WTC11 (cell line): ENCODE measurements around the gene PUM1. TPM values are rescaled to one million over a fixed set of nuclear protein-coding genes. Genes with fewer than 3 reads are reported as not detected.

Experiments
- ATAC-seq: fragments of 200-7000 bp; cut with Tn5 transposase; 2 replicates; pipeline ENCODE4 v1.10.0; 2021; ENCODE audit warnings: mild to moderate bottlenecking, moderate library complexity
- CTCF ChIA-PET: fragments of 300-600 bp; sonication (Branson Sonifier 250); formaldehyde crosslinking; loops from one replicate; lab custom pipeline; 2021; ENCODE audit warnings: antibody characterized with exemption; lab: Charles Lee
- POLR2A ChIA-PET: fragments of 350-600 bp; sonication (Branson Sonifier 250); formaldehyde crosslinking; loops from one replicate; lab custom pipeline; 2021; ENCODE audit warnings: antibody characterized with exemption; lab: Charles Lee
- DNase-seq: peaks from one replicate; pipeline ENCODE4 v3.0.0; 2021; ENCODE audit warnings: low spot score
- H3K27ac Mint-ChIP-seq: 2 replicates; pipeline ENCODE4 v1.8.0; 2021; ENCODE audit warnings: mixed read lengths
- H3K27me3 Mint-ChIP-seq: 2 replicates; pipeline ENCODE4 v1.8.0; 2021; ENCODE audit warnings: low read depth, mild to moderate bottlenecking, moderate library complexity, mixed read lengths
- H3K36me3 Mint-ChIP-seq: 2 replicates; pipeline ENCODE4 v1.8.0; 2021; ENCODE audit warnings: mixed read lengths
- H3K4me1 Mint-ChIP-seq: 2 replicates; pipeline ENCODE4 v1.8.0; 2022; ENCODE audit warnings: mixed read lengths
- H3K4me3 Mint-ChIP-seq: 2 replicates; pipeline ENCODE4 v1.8.0; 2021; ENCODE audit warnings: mild to moderate bottlenecking, moderate library complexity, mixed read lengths
- H3K9me3 Mint-ChIP-seq: 2 replicates; pipeline ENCODE4 v1.8.0; 2021; ENCODE audit warnings: mixed read lengths
- CBFB ChIP-seq: sonication (generic); formaldehyde crosslinking; IDR thresholded peaks from 2 replicates; pipeline ENCODE4 v1.8.1; 2022; ENCODE audit warnings: mild to moderate bottlenecking, low read depth, missing genetic modification reagents
- ESRRA ChIP-seq: sonication (generic); formaldehyde crosslinking; IDR thresholded peaks from 2 replicates; pipeline ENCODE4 v1.8.1; 2022; ENCODE audit warnings: mild to moderate bottlenecking, missing genetic modification reagents, borderline replicate concordance
- ETV6 ChIP-seq: sonication (generic); formaldehyde crosslinking; IDR thresholded peaks from 2 replicates; pipeline ENCODE4 v1.8.1; 2022; ENCODE audit warnings: mild to moderate bottlenecking, missing genetic modification reagents
- IRF2 ChIP-seq: sonication (generic); formaldehyde crosslinking; IDR thresholded peaks from 2 replicates; pipeline ENCODE4 v1.8.0; 2022; ENCODE audit warnings: low read depth, missing genetic modification reagents, borderline replicate concordance
- MYBL2 ChIP-seq: sonication (generic); formaldehyde crosslinking; IDR thresholded peaks from 2 replicates; pipeline ENCODE4 v1.8.1; 2023; ENCODE audit warnings: mild to moderate bottlenecking, moderate library complexity, missing genetic modification reagents
- NFYB ChIP-seq: sonication (generic); formaldehyde crosslinking; conservative IDR thresholded peaks from 2 replicates; pipeline ENCODE4 v1.8.0; 2022; ENCODE audit warnings: low read depth, missing genetic modification reagents
- NR1H2 ChIP-seq: sonication (generic); formaldehyde crosslinking; IDR thresholded peaks from 2 replicates; pipeline ENCODE4 v1.9.0; 2021; ENCODE audit warnings: mild to moderate bottlenecking, moderate library complexity, missing genetic modification reagents
- RELA ChIP-seq: sonication (generic); formaldehyde crosslinking; IDR thresholded peaks from 2 replicates; pipeline ENCODE4 v1.8.1; 2022; ENCODE audit warnings: missing genetic modification reagents, mild to moderate bottlenecking, borderline replicate concordance
- SP1 ChIP-seq: sonication (generic); formaldehyde crosslinking; conservative IDR thresholded peaks from 2 replicates; pipeline ENCODE4 v1.8.1; 2022; ENCODE audit warnings: missing genetic modification reagents
- TCF7 ChIP-seq: sonication (generic); formaldehyde crosslinking; IDR thresholded peaks from 2 replicates; pipeline ENCODE4 v1.8.0; 2022; ENCODE audit warnings: mild to moderate bottlenecking, low read depth, missing genetic modification reagents, moderate library complexity
- ZNF219 ChIP-seq: sonication (generic); formaldehyde crosslinking; IDR thresholded peaks from 2 replicates; pipeline ENCODE4 v1.8.0; 2023; ENCODE audit warnings: missing genetic modification reagents, mild to moderate bottlenecking, borderline replicate concordance
- ZNF232 ChIP-seq: sonication (generic); formaldehyde crosslinking; IDR thresholded peaks from 2 replicates; pipeline ENCODE4 v1.8.0; 2022; ENCODE audit warnings: mild to moderate bottlenecking, missing genetic modification reagents
- ZNF263 ChIP-seq: sonication (generic); formaldehyde crosslinking; IDR thresholded peaks from 2 replicates; pipeline ENCODE4 v1.8.1; 2022; ENCODE audit warnings: low read depth, mild to moderate bottlenecking, moderate library complexity, missing genetic modification reagents
- total RNA-seq: library from RNA; stranded (reverse); gene quantifications from 3 replicates; pipeline ENCODE4 v1.2.3, GENCODE V29; 2021
- TF ChIP-seq, protein P1 (sequence below): fragments of 250-450 bp; sonication (Bioruptor Pico); IDR thresholded peaks from 2 replicates; pipeline ENCODE4 v1.9.0; 2021; ENCODE audit warnings: moderate library complexity, mild to moderate bottlenecking, inconsistent platforms, borderline replicate concordance
- TF ChIP-seq, protein P2 (sequence below): sonication (generic); formaldehyde crosslinking; IDR thresholded peaks from 2 replicates; pipeline ENCODE4 v1.8.1; 2023; ENCODE audit warnings: mild to moderate bottlenecking, missing genetic modification reagents, moderate library complexity
- TF ChIP-seq, protein P3 (sequence below): fragments of 250-450 bp; sonication (Bioruptor Pico); conservative IDR thresholded peaks from 2 replicates; pipeline ENCODE4 v1.9.0; 2021; ENCODE audit warnings: mild to moderate bottlenecking
- TF ChIP-seq, protein P4 (sequence below): sonication (generic); formaldehyde crosslinking; IDR thresholded peaks from 2 replicates; pipeline ENCODE4 v1.8.1; 2023; ENCODE audit warnings: mild to moderate bottlenecking, missing genetic modification reagents
- TF ChIP-seq, protein P5 (sequence below): sonication (generic); formaldehyde crosslinking; IDR thresholded peaks from 2 replicates; pipeline ENCODE4 v1.8.0; 2023; ENCODE audit warnings: missing genetic modification reagents, mild to moderate bottlenecking, borderline replicate concordance
- TF ChIP-seq, protein P6 (sequence below): sonication (generic); formaldehyde crosslinking; conservative IDR thresholded peaks from 2 replicates; pipeline ENCODE4 v1.8.1; 2022; ENCODE audit warnings: mild to moderate bottlenecking, missing genetic modification reagents
- TF ChIP-seq, protein P7 (sequence below): sonication (generic); formaldehyde crosslinking; IDR thresholded peaks from 2 replicates; pipeline ENCODE4 v1.8.0; 2022; ENCODE audit warnings: mild to moderate bottlenecking, missing genetic modification reagents

The PUM1 gene
- total RNA-seq, 1 experiment from 2014 or later: 147 TPM

DNA sequence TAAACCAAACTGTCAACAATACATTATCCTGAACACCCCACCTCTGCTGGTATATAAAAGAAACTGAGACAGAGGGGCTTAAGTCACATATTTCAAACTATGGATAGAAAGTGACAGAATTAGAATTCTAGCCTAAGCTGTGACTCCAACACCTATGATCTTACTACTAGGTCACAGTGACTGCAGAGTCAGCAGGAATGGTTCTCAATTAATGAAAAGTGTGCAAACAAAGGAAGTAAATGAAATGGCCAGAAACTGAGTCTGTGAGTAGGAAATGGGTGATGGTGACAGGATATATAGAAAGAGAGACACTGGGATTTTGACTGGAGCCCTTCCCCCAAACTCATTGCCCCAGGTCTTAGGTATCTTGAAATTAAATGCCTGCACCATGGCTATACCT, 118.3 kb downstream of the PUM1 start:
- no peaks in the 10 kb centered on the region for H3K27me3 Mint-ChIP-seq
- POLR2A ChIA-PET: no interaction called here
- no peaks in the 10 kb centered on the region for H3K4me1 Mint-ChIP-seq
- ATAC-seq: no peak
- TF ChIP-seq NR1H2 (CRISPR knock-in tag) (no peak), SP1 (no peak), MYBL2 (CRISPR knock-in tag) (no peak), CBFB (CRISPR knock-in tag) (no peak), RELA (CRISPR knock-in tag) (no peak), NFYB (no peak), ETV6 (CRISPR knock-in tag) (no peak), ESRRA (CRISPR knock-in tag) (no peak), TCF7 (no peak)
- TF ChIP-seq, protein P1, sequence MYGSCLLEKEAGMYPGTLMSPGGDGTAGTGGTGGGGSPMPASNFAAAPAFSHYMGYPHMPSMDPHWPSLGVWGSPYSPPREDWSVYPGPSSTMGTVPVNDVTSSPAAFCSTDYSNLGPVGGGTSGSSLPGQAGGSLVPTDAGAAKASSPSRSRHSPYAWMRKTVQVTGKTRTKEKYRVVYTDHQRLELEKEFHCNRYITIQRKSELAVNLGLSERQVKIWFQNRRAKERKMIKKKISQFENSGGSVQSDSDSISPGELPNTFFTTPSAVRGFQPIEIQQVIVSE (CRISPR knock-in tag): no peak
- TF ChIP-seq, protein P2, sequence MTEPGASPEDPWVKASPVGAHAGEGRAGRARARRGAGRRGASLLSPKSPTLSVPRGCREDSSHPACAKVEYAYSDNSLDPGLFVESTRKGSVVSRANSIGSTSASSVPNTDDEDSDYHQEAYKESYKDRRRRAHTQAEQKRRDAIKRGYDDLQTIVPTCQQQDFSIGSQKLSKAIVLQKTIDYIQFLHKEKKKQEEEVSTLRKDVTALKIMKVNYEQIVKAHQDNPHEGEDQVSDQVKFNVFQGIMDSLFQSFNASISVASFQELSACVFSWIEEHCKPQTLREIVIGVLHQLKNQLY (CRISPR knock-in tag): no peak
- TF ChIP-seq, protein P3, sequence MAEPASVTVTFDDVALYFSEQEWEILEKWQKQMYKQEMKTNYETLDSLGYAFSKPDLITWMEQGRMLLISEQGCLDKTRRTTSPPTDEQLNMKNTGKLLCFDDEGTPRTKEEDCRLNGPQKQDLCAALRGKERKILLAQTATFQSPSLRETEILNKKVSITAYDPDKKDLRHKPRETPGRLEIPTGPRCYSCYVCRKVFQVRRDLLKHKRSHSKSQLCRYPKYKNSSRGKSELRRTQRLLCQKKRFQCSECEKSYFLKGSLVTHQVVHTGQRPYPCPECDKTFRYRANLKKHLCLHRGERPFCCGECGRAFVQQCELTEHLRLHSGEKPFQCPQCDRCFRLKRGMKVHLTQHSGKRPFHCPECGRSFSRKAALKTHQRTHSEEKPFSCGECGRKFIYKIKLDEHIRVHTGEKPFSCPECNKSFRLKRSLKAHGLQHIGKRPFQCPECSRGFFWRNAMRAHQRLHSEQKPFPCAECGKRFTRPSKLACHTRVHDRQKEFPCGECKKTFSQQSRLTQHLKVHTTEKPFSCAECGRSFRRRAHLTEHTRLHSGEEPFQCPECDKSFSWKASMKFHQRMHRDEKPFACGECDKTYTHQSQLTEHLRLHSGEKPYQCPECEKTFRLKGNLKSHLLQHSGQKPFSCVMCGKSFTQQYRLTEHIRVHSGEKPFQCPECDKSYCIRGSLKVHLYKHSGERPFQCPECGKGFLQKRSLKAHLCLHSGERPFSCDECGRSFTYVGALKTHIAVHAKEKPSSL (CRISPR knock-in tag): no peak
- TF ChIP-seq, protein P4, sequence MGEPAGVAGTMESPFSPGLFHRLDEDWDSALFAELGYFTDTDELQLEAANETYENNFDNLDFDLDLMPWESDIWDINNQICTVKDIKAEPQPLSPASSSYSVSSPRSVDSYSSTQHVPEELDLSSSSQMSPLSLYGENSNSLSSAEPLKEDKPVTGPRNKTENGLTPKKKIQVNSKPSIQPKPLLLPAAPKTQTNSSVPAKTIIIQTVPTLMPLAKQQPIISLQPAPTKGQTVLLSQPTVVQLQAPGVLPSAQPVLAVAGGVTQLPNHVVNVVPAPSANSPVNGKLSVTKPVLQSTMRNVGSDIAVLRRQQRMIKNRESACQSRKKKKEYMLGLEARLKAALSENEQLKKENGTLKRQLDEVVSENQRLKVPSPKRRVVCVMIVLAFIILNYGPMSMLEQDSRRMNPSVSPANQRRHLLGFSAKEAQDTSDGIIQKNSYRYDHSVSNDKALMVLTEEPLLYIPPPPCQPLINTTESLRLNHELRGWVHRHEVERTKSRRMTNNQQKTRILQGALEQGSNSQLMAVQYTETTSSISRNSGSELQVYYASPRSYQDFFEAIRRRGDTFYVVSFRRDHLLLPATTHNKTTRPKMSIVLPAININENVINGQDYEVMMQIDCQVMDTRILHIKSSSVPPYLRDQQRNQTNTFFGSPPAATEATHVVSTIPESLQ: no peak
- TF ChIP-seq, all 79 proteins: peak for 0
- CTCF ChIA-PET: no interaction called here
- no peaks in the 10 kb centered on the region for H3K9me3 Mint-ChIP-seq
- peaks cover 78% of the 10 kb centered on the region for H3K36me3 Mint-ChIP-seq
- DNase-seq: no peak
- H3K4me3 Mint-ChIP-seq: no peak overlapping the region
- no peak overlapping the region for H3K27ac Mint-ChIP-seq

DNA sequence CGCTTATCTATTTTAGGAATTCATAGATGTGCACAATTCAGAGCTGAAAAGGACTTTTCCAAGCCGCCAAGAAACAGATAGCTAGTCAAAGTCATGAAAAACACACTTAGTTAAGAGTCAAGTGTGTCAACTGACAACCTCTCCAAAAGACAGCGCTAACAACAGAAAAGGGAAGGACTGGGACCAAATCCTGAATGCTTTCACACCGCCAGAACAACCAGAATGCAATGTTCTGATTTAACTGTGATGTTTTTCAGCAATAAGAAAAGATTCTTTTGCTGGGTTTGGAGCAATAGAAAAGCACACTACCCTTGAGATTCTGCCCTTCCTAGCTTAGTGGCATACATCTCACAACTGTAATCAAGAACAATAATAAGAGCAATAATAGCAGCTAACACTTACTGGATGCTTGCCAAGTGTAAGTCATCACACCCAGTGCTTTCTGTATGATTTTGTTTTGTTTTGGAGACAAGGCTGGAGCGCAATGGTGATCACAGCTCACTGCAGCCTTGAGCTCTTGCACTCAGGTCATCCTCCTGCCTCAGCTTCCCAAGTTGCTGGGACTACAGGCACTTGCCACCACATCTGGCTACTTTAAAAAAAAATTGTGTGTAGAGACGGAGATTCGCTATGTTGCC, 123.1 kb downstream of the PUM1 start:
- Mint-ChIP-seq H3K27me3 (no peaks in the 10 kb centered on the region), H3K9me3 (no peaks in the 10 kb centered on the region), H3K4me1 (no peaks in the 10 kb centered on the region), H3K4me3 (no peak overlapping the region), H3K27ac (no peak overlapping the region), H3K36me3 (peaks cover 70% of the 10 kb centered on the region)
- ChIA-PET CTCF (interaction anchor here (0.8 kb wide), 1 partner anchor 163 kb away, joined by 3 read pairs; no protein-coding TSS in a partner anchor), POLR2A (no interaction called here)
- ATAC-seq (no peak), DNase-seq (no peak)
- TF ChIP-seq, protein P5, sequence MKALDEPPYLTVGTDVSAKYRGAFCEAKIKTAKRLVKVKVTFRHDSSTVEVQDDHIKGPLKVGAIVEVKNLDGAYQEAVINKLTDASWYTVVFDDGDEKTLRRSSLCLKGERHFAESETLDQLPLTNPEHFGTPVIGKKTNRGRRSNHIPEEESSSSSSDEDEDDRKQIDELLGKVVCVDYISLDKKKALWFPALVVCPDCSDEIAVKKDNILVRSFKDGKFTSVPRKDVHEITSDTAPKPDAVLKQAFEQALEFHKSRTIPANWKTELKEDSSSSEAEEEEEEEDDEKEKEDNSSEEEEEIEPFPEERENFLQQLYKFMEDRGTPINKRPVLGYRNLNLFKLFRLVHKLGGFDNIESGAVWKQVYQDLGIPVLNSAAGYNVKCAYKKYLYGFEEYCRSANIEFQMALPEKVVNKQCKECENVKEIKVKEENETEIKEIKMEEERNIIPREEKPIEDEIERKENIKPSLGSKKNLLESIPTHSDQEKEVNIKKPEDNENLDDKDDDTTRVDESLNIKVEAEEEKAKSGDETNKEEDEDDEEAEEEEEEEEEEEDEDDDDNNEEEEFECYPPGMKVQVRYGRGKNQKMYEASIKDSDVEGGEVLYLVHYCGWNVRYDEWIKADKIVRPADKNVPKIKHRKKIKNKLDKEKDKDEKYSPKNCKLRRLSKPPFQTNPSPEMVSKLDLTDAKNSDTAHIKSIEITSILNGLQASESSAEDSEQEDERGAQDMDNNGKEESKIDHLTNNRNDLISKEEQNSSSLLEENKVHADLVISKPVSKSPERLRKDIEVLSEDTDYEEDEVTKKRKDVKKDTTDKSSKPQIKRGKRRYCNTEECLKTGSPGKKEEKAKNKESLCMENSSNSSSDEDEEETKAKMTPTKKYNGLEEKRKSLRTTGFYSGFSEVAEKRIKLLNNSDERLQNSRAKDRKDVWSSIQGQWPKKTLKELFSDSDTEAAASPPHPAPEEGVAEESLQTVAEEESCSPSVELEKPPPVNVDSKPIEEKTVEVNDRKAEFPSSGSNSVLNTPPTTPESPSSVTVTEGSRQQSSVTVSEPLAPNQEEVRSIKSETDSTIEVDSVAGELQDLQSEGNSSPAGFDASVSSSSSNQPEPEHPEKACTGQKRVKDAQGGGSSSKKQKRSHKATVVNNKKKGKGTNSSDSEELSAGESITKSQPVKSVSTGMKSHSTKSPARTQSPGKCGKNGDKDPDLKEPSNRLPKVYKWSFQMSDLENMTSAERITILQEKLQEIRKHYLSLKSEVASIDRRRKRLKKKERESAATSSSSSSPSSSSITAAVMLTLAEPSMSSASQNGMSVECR (CRISPR knock-in tag): no peak
- TF ChIP-seq ZNF219 (CRISPR knock-in tag) (no peak), NFYB (no peak), IRF2 (CRISPR knock-in tag) (no peak), CBFB (CRISPR knock-in tag) (no peak), ZNF263 (no peak), NR1H2 (CRISPR knock-in tag) (no peak), ZNF232 (CRISPR knock-in tag) (no peak), ETV6 (CRISPR knock-in tag) (no peak)
- TF ChIP-seq, protein P6, sequence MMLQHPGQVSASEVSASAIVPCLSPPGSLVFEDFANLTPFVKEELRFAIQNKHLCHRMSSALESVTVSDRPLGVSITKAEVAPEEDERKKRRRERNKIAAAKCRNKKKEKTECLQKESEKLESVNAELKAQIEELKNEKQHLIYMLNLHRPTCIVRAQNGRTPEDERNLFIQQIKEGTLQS (CRISPR knock-in tag): no peak
- TF ChIP-seq, protein P4: no peak
- TF ChIP-seq, protein P7, sequence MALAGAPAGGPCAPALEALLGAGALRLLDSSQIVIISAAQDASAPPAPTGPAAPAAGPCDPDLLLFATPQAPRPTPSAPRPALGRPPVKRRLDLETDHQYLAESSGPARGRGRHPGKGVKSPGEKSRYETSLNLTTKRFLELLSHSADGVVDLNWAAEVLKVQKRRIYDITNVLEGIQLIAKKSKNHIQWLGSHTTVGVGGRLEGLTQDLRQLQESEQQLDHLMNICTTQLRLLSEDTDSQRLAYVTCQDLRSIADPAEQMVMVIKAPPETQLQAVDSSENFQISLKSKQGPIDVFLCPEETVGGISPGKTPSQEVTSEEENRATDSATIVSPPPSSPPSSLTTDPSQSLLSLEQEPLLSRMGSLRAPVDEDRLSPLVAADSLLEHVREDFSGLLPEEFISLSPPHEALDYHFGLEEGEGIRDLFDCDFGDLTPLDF (CRISPR knock-in tag): no peak
